Natural killer cell (primary cell): ENCODE measurements around the gene C11orf71. TPM values are rescaled to one million over a fixed set of nuclear protein-coding genes. Genes with fewer than 3 reads are reported as not detected.

Experiments used
- ATAC-seq, 3 donors: fragments of 150-1000 bp in 2 of 3; fragments of 200-7000 bp in 1 of 3; cut with Tn5 transposase; 1 replicate in 1 of 3; 2 replicates in 2 of 3; pipeline ENCODE4 v1.10.0; 2021; ENCODE audit warnings: mild to moderate bottlenecking in 2 of 3, moderate library complexity in 2 of 3
- DNase-seq, 2 donors: peaks; one replicate each; pipeline versions ENCODE4 v3.0.0 to v3.0.0-alpha.2; 2013 to 2021; ENCODE audit warnings: mixed read lengths in 1 of 2
- H3K27ac ChIP-seq: one replicate; pipeline ENCODE4 v1.5.1; 2013; ENCODE audit warnings: mild to moderate bottlenecking, low read length
- H3K27me3 ChIP-seq: one replicate; pipeline ENCODE4 v1.6.1; 2013; ENCODE audit warnings: low read length; ENCODE audit not compliant: control insufficient read depth, insufficient read depth
- H3K36me3 ChIP-seq: one replicate; pipeline ENCODE4 v1.6.1; 2013; ENCODE audit warnings: low read length; ENCODE audit not compliant: control insufficient read depth, insufficient read depth
- H3K4me1 ChIP-seq: one replicate; pipeline ENCODE4 v1.6.1; 2013; ENCODE audit warnings: low read length; ENCODE audit not compliant: control insufficient read depth, insufficient read depth
- H3K4me3 ChIP-seq: one replicate; pipeline ENCODE4 v1.5.1; 2013; ENCODE audit warnings: low read length
- H3K9me3 ChIP-seq: one replicate; pipeline ENCODE4 v1.6.1; 2013; ENCODE audit warnings: low read length; ENCODE audit not compliant: control insufficient read depth, insufficient read depth
- H3K27ac Mint-ChIP-seq, 2 donors: one replicate each; pipeline ENCODE4 v1.8.0; 2022; ENCODE audit warnings: mild to moderate bottlenecking in 2 of 2, mixed read lengths in 2 of 2, moderate library complexity in 1 of 2
- H3K27me3 Mint-ChIP-seq, 2 donors: one replicate each; pipeline ENCODE4 v1.8.0; 2022; ENCODE audit warnings: low read depth in 2 of 2, mixed read lengths in 2 of 2
- H3K36me3 Mint-ChIP-seq: one replicate; pipeline ENCODE4 v1.8.0; 2022; ENCODE audit warnings: mixed read lengths
- H3K4me1 Mint-ChIP-seq, 2 donors: one replicate each; pipeline ENCODE4 v1.8.0; 2022; ENCODE audit warnings: mixed read lengths in 2 of 2
- H3K4me3 Mint-ChIP-seq: one replicate; pipeline ENCODE4 v1.8.0; 2022; ENCODE audit warnings: mild to moderate bottlenecking, moderate library complexity, mixed read lengths
- H3K9me3 Mint-ChIP-seq, 2 donors: one replicate each; pipeline ENCODE4 v1.8.0; 2022; ENCODE audit warnings: mixed read lengths in 2 of 2
- CTCF ChIP-seq: fragments of 200-600 bp; IDR thresholded peaks from one replicate; pipeline ENCODE4 v1.8.0; 2022; ENCODE audit warnings: antibody characterized with exemption
- WGBS: methylation state at CpG from one replicate; pipeline ENCODE4 v1.1.7; 2013; ENCODE audit warnings: missing lambda C conversion rate; ENCODE audit not compliant: insufficient coverage; 5-methylcytosine and 5-hydroxymethylcytosine counted together
- intact Hi-C: fragments of 100-400 bp; cut with micrococcal nuclease; formaldehyde crosslinking; loops from one replicate; pipeline ENCODE4 v1.14.2; 2022
- total RNA-seq, 4 donors: library from RNA; stranded (reverse); fragments of 120-200 nt in 1 of 4; gene quantifications; one replicate each; pipeline versions ENCODE4 v1.2.3 to v1.2.4, GENCODE V29; 2013 to 2022

C11orf71 gene
- total RNA-seq, 3 donors from 2014 or later (not counting 1 experiment from before 2014, with no cell fraction given) = 11.3 to 13.1 (median 11.5) TPM

GRCh38 chr11:114395736-114396135 is 4.6 kb downstream of the C11orf71 start:
- H3K4me1 ChIP-seq = peaks cover 7% of the 10 kb centered on the region
- no peak overlapping the region for H3K27ac ChIP-seq
- H3K4me3 Mint-ChIP-seq = no peak overlapping the region
- no peak for TF ChIP-seq CTCF
- 90% methylated on average over 3 of the region's 3 CpGs for WGBS
- H3K27ac Mint-ChIP-seq = no peak overlapping the region
- no peaks in the 10 kb centered on the region for H3K9me3 ChIP-seq
- H3K4me1 Mint-ChIP-seq = peaks cover 28 to 31% of the 10 kb centered on the region in 2 donors
- H3K27me3 Mint-ChIP-seq = no peaks in the 10 kb centered on the region
- no peak overlapping the region for H3K4me3 ChIP-seq
- intact Hi-C loops = no loop called here
- no peaks in the 10 kb centered on the region for H3K9me3 Mint-ChIP-seq
- ATAC-seq (no peak), DNase-seq (no peak)
- H3K36me3 ChIP-seq = no peaks in the 10 kb centered on the region
- H3K27me3 ChIP-seq = no peaks in the 10 kb centered on the region
- no peaks in the 10 kb centered on the region for H3K36me3 Mint-ChIP-seq

- WGBS = 75% methylated on average over 1 of the region's 4 CpGs
- Histone ChIP-seq H3K27ac (no peak overlapping the region), H3K27me3 (no peaks in the 10 kb centered on the region), H3K4me1 (no peaks in the 10 kb centered on the region), H3K9me3 (no peaks in the 10 kb centered on the region), H3K36me3 (no peaks in the 10 kb centered on the region), H3K4me3 (no peak overlapping the region)
- DNase-seq (no peak), ATAC-seq (no peak)
- Mint-ChIP-seq H3K9me3 (no peaks in the 10 kb centered on the region), H3K4me3 (no peak overlapping the region), H3K27ac (no peak overlapping the region), H3K4me1 (peaks cover 4 to 7% of the 10 kb centered on the region in 2 donors), H3K27me3 (no peaks in the 10 kb centered on the region), H3K36me3 (no peaks in the 10 kb centered on the region)
- intact Hi-C loops = no loop called here
- no peak for TF ChIP-seq CTCF
Measured at GRCh38 chr11:114392735-114393667, 7.3 kb downstream of the C11orf71 start.

GRCh38 chr11:114386545-114386944 is 13.8 kb downstream of the C11orf71 start:
- ATAC-seq = no peak
- no peak for TF ChIP-seq CTCF
- no peaks in the 10 kb centered on the region for H3K4me1 Mint-ChIP-seq
- no peaks in the 10 kb centered on the region for H3K36me3 ChIP-seq
- H3K27ac Mint-ChIP-seq = no peak overlapping the region
- H3K36me3 Mint-ChIP-seq = peaks cover 6% of the 10 kb centered on the region
- H3K27me3 Mint-ChIP-seq = peaks cover 7 to 19% of the 10 kb centered on the region in 2 donors
- no peaks in the 10 kb centered on the region for H3K4me1 ChIP-seq
- no peak overlapping the region for H3K27ac ChIP-seq
- no CpG with 5 or more reads among the region's 1 CpG for WGBS
- H3K9me3 Mint-ChIP-seq = no peaks in the 10 kb centered on the region
- H3K27me3 ChIP-seq = no peaks in the 10 kb centered on the region
- intact Hi-C loops = no loop called here
- H3K4me3 Mint-ChIP-seq = no peak overlapping the region
- H3K4me3 ChIP-seq = no peak overlapping the region
- no peak for DNase-seq
- H3K9me3 ChIP-seq = no peaks in the 10 kb centered on the region
